GM18858 (cell line): ENCODE measurements around the gene PNLDC1.
A peak's percentile ranks its signal among the peaks of the same experiment; 100 is the strongest.

Source experiments
- ATAC-seq: cut with Tn5 transposase; IDR thresholded peaks from one replicate; pipeline ENCODE4 v1.9.1; 2021; ENCODE audit not compliant: unreplicated experiment

Gene PNLDC1, protein sequence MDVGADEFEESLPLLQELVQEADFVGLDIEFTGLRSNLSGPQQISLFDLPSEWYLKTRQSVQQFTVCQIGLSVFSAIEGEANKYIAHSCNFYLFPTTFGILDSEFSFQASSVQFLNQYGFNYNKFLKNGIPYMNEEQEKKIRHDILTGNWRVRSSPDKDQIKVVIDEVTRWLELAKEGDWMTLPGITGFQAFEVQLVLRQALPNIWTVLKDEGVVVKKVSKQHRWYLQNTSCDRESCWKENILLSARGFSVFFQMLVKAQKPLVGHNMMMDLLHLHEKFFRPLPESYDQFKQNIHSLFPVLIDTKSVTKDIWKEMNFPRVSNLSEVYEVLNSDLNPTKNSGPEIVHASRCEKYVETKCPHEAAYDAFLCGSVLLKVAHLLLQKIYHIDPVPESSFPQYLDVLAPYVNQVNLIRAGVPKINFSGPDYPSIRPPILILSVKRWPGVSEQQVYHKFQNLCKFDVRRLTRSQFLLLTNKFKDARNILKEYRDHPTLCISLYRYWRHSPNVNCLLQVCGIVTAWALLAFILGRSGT

DNA sequence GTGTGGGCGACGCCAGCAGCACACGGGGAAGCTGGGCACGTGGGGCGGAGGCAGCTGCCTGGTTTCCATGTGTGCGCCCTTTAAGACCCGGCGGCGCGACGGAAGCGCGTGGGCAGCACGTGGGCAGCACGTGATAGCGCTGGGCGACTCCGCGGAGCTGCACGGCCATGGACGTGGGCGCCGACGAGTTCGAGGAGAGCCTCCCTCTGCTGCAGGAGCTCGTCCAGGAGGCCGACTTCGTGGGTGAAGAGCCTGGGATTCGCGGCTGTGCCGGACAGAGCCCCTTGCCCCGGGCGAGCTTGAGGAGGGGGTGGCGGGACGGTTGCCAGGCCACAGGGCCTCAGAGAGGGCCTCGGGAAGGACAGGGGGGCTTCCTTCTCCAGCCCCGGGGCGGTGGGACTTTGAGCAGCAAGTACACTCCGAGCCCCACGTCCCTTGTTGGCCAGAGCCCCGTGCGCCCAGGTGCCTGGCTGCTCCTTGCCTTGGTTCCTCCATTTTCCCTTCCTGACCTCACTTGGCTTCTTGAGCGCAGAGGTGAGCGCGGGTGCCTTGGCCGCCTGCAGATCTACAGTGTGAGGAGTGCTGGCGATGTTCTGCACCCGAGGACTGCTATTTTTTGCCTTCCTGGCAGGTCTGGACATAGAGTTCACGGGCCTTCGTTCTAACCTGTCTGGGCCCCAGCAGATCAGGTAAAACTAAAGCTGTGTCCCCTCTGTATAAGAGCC lies at the start of gene PNLDC1:
Gene PNLDC1 (plus strand): TSS at position 136 of the 725 bp plus-strand sequence. CDS start 32 bp downstream, at position 168.
- no peak for ATAC-seq

DNA sequence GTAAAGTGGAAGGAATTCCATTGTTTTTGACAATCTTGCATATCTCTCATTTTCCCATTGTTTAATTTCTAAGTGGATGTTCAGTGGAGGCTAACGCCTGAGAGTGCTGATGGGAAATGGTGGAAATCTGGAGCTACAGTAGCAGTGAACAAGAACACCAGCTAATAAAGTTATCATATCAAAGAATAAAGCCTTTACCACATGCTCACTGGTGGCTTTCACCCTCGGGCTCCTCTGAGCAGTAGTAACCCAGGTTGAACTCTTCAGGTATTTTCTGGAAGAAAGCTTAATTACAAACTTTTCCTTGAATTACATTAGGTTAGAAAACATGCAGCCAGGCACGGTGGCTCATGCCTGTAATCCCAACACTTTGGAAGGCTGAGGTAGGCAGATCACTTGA lies 48.6 kb upstream of the PNLDC1 start:
- no peak for ATAC-seq

DNA sequence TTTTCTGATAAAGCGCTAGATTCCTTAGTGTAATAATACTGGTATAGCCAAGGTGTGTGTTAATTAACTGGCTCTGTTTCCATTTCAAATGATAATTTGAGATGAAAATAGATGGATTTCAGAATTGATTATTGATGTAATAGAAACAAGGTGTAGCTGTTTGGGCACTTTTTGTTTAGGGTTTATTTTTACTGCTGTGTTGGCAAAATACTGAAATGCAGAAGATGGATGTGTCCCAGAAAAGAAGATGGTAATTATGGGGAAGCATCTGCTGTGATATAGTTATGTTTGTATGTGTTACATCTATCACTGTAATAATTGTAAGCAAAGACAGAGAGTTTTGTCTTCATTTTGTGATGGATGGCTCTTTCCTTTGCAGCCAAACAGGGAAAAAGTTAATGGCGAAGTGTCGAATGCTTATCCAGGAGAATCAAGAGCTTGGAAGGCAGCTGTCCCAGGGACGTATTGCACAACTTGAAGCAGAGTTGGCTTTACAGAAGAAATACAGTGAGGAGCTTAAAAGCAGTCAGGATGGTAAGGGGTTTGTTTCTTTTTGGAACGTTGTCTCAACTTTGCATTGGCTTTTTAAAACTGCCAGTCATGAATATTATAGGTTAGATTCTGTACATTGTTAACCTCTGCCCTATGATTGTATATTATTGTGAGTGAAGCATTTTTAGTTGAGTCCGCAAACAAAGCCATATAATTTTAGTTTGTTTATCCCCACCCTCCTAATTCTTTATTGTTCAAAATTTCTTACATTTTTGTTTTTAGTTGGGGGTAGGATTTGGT lies 46.8 kb upstream of the PNLDC1 start:
- ATAC-seq: no peak

DNA sequence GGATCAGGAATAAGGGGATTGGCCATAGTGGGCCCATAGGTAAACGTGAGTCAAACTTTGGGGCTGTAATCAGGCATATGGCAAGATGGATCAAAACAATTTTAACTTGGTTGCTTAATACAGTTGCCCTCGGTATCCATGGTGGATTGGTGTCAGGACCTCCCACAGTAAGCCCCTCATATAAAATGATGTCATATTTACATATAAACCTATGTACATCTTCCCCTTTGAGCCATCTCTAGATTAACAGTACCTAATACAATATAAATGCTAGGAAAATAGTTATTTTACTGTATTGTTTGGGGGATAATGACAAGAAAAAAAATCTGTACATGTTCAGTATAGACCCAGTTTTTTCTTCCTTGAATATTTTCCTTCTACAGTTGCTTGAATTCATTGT lies 45.7 kb upstream of the PNLDC1 start:
- no peak for ATAC-seq

DNA sequence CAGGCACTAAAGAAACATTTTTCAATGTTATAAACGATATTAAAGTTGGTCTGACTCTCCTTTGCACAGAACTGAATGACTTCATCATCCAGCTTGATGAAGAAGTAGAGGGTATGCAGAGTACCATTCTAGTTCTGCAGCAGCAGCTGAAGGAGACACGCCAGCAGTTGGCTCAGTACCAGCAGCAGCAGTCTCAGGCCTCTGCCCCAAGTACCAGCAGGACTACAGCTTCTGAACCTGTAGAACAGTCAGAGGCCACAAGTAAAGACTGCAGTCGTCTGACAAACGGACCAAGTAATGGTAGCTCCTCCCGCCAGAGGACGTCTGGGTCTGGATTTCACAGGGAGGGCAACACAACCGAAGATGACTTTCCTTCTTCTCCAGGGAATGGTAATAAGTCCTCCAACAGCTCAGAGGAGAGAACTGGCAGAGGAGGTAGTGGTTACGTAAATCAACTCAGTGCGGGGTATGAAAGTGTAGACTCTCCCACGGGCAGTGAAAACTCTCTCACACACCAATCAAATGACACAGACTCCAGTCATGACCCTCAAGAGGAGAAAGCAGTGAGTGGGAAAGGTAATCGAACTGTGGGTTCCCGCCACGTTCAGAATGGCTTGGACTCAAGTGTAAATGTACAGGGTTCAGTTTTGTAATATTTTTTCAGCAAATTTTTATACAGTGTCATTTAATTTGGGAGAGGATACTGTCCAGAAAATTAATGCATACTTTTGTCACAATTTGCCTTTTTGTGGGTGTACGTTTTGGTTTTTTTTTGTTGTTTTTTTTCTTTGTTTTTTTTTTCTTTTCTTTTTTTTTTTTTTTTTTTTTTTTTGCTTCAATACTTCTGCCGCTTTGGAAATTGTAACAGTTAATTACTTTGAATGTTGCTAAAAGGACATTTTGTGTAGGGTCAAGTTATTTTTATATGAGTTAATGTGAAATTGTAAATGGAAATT lies 44.8 kb upstream of the PNLDC1 start:
- ATAC-seq: no peak

DNA sequence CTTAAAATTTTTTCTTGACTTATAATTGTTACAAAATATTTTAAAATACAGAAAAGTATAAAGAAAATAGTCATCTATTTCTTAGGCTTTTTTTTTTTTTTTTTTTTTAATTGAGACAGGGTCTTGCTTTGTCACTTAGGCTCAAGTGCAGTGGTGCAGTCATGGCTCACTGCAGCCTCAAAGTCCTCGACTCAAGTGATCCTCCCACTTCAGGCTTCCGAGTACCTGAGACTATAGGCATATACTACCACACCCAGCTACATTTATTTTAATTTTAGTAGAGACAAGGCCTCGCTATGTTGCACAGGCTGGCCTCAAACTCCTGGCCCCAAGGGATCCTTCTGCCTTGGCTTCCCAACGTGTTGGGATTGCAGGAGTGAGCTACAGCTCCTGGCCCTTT lies 43.6 kb upstream of the PNLDC1 start:
- ATAC-seq: no peak

DNA sequence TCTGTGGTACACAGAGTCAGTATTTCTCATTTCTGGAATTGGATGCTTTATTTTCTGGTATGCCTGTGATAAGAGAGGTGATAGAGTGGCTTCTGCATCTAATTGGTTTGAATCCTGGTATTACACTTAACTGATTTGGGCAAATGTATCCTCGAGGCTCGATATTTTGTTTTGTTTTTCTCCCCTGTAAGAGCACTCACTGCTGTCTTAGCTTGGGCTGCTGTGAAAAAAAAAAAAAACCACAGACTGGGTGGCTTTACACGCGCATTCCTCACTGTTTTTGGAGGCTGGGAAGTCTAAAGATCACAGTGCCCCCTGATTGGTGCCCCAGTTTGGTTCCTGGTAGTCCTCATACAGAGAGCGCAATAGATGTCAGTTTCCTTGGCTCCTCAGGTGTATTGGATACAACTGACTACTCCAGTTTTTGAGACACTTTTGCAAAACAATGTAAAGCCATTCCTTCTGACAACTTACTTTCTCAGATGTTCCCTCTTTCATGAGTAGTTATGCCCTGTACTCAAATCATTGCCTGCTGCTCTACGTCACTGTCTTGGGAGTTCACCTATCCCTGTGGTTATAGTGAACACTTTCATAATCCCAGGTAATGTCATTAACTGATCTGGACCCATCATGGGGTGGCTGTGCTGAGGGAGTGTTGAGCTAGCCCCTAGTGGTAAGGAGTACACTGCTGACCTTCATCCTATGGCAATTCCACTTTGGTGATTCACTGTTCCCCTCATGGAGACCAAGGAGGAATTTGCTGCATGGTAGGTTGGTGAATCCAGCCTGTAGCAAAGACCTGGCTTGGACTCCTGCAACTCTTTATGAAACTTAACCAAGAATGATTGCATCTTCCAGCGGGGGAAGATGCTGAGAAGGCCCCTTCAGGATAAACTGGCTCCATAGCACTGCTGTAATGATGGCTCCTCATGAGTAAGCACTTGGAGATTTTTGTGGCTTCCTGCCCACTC lies 41.8 kb upstream of the PNLDC1 start:
- no peak for ATAC-seq

DNA sequence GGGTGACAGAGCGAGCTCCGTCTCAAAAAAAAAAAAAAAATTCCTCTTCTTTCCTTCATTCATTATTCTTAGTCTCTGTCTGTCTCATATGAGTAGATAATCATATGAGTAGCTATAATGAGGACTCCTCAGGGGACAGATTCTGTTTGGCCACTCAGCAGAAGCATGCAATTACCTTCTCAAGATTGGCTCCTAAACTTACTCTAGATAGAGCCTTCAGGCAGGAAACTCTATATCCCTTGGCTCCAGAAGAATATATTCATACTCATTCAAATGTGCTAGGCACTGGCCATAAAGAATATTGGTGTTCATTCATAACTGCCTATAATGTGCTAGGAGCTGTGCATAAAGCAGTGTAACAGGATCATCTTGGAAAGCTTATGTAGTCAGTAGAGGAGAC lies 40.4 kb upstream of the PNLDC1 start:
- ATAC-seq: no peak

DNA sequence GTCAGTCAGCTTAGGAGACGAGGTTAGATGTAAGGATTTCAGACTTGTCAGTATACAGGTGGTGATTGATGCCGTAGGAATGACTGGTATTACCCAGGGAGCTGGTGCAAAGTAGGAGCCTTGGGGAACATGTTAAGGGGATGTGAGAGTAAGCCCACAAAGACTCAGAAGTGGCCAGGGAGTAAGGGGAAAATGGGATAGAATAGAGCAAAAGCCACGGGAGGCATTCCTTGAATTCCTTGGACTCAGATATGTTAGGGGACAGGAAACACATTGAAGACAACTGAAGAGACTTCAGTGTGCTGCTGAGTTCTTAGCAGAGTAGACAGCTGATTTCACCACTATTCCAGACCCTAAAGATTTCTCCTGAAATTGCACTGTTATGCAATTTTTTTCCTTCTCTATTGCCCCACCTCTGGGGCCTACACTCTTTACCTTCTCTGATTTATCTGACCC lies 39.4 kb upstream of the PNLDC1 start:
- ATAC-seq: no peak

DNA sequence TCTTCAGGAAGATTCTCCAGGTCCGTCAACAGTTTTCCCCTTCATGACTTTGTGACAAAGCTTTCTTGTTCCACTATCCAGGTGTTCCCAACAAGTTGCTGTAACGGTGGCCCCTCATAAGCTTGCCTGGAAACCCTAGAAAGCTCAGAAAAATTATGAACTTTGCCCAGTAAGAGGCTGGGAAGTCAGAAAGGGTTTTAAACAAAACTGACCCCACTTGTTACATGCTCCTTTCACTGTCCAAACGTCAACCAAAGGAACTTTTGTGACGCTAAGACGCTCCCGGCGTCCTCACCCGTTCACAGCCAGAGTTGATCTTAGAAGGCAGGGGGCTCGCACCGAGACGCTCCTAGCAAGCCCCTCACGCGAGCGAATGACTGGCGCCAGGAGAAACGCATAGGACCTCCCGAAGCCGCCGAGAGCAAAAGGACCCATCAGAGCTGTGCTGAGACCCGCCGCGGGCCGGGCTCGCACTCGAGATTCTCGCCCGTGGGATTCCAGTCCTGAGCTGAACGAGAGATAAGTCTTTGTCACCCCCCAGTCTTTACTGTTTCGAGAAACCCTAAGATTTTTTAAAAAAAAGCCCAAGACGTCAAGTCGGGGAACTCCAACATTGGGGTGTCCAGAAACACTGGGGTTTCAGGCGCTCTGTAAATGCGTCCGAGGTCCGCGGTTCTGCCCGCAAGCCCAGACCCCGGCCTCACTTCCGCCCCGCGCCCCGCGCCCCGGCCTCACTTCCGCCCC lies 38.8 kb upstream of the PNLDC1 start:
- ATAC-seq: peak; percentile 0

DNA sequence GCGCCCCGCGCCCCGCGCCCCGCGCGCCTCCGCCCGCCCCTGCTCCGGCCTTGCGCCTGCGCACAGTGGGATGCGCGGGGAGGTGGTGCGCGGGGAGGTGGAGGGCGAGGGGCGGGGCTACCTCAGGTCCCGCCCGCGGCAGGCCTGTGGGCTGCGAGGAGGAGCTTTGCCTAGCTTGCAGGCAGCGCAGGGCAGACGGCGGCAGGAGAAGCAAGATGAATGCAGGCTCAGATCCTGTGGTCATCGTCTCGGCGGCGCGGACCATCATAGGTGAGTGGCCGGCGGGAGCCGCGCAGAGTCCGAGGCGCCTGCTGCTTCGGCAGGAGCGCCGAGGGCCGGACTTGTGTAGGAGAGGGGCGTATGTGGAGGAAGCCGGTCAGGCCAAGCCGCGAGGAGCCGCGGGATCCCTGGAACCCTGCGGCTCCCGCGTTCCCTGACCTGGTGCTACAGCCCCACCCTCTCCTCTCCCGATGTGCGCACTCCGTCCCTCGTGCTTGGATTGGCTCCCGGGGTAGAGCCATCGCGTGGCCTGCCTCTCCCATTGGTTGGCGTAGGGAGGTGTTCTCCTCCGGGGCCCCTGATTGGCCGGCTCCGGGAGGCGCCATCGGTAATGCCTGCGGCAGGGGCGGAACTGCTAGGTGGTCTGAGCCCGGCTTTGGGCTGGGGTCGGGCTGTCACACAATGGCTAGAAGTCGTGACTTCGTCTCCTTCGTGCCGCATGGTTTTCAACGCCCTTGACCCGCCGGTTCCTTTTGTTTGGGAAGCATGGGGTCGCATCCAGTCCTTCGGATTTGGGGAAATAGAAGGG lies 38.0 kb upstream of the PNLDC1 start, which contains the start of gene ACAT2:
Gene ACAT2 (plus strand): TSS at position 173 of the 808 bp plus-strand sequence. CDS start 43 bp downstream, at position 216.
- peak; percentile 97 for ATAC-seq

DNA sequence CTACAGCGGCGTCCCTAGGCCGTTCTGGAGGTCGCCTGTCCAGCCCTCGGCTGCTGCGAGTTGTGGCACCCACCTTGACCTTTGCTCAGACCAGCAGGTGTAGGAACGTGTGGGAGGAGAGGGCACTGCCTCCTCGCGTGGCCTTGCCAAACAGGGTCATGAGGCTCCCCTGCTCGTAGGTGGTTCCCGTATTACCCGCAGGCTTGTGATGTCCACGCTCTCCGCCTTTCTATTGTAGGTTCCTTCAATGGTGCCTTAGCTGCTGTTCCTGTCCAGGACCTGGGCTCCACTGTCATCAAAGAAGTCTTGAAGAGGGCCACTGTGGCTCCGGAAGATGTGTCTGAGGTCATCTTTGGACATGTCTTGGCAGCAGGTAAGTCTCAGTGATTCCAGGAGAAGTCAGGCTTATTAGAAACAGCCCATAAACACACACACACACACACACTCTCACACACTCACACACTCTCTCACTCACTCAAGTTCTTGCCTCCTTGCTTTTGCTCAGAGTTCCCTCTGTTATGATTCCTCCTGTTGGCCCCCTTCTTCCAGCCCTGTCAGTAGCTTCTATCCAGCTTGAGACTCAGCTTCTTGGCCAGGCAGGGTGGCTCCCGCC lies 37.3 kb upstream of the PNLDC1 start:
- ATAC-seq: no peak

DNA sequence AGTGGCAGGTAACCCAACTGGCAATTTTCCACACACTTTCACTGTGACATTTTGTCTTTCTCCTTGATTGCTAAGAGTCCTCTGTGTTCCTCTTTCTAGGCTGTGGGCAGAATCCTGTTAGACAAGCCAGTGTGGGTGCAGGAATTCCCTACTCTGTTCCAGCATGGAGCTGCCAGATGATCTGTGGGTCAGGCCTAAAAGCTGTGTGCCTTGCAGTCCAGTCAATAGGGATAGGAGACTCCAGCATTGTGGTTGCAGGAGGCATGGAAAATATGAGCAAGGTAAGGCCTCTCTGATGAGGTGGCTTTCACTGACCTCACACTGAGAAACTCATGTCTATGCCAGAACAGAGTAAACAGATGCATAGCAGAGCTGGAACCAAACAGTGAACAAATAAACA lies 33.2 kb upstream of the PNLDC1 start:
- ATAC-seq: no peak

DNA sequence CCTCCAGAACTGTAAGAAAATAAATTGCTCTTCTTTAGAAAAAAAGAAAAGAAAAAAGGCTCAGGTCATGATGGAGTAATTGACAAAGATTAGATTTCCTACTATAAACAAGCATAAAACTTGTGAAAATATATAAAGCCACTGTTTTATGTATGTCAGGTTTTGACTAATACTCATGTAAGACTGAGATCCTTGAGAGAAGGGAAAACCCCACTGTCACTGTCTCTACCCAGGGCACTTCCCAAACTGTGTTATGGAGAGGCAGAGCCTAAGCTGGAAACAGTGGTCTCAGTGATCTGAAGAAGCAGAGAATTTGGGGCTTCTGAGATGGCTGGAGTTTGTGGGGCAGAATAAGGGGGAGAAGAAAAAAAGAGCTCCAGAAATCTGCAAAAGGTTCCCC lies 30.6 kb upstream of the PNLDC1 start:
- no peak for ATAC-seq

DNA sequence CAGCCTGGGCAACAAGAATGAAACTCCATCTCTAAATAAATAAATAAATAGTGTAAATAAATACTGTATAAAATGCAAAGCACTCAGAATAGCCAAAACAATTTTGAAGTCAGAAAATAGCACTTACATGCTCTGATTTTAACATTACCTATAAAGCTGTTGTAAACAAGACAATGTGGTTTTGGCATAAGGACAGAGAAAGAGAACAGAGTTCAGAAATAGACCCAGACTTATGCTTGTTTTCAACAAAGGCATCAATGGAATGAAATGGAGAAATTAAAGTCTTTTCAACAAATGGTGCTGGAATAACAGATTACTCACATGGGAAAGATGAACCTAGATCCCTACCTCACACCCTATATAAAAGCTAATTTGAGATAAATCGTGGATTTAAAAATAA lies 27.9 kb upstream of the PNLDC1 start:
- no peak for ATAC-seq

DNA sequence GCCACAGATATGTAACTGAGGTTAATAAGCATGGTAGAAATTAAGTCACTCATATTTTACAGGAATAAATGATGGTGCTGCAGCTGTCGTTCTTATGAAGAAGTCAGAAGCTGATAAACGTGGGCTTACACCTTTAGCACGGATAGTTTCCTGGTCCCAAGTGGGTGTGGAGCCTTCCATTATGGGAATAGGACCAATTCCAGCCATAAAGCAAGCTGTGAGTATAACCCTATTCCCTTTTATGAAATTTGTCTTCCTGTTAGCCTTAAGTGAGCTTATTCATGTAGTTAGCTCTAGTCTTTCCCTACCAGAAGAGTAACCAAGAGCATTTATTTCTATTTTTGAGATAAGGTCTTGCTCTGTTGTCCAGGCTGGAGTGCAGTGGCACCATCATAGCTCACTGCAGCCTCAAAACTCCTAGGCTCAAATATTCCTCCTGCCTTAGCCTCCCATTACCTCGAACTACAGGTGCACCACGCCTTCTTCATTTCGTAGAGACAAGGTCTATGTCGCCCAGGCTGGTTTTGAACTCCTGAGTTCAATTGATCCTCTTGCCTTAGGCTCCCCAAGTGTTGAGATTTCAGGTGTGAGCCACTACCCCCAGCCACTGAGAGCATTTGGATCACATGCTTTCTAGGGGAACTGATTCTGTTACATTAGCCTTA lies 22.7 kb upstream of the PNLDC1 start:
- ATAC-seq: no peak
